Stimulated activated CD8-positive, alpha-beta memory T cell treated with anti-CD3 and anti-CD28 coated beads, Interleukin-15, amount 100 ng/mL, for 4 hours (primary cell): Measurements from ENCODE around the gene FNDC11.
"Not testable (repeated sequence)": the region's sequence is repeated elsewhere in the genome, so short reads cannot be mapped to it uniquely, and the experiment has no call there.

Experiments used
- DNase-seq, 2 donors: peaks; one replicate each; pipeline ENCODE4 v3.0.0-alpha.2; 2020; ENCODE audit warnings: low read depth in 2 of 2

Gene FNDC11

GRCh38 chr20:63553933-63554290 is at the start of gene FNDC11:
Gene FNDC11 (plus strand): TSS chr20:63554159. CDS start chr20:63555664, 1,505 bp downstream.
- DNase-seq = peak in 1 of 2 donors; percentile 48

- DNase-seq = no peak
Observed at GRCh38 chr20:63504642-63505041, 49.3 kb upstream of the FNDC11 start.

- no peak for DNase-seq
Observed at GRCh38 chr20:63505281-63505680, 48.7 kb upstream of the FNDC11 start.

- no peak for DNase-seq
Observed at GRCh38 chr20:63505723-63506122, 48.2 kb upstream of the FNDC11 start.

- DNase-seq = no peak
Observed at GRCh38 chr20:63507083-63507743, 46.7 kb upstream of the FNDC11 start.

GRCh38 chr20:63508072-63508768 is 45.7 kb upstream of the FNDC11 start:
- no peak for DNase-seq

GRCh38 chr20:63509088-63509564 is 44.8 kb upstream of the FNDC11 start:
- no peak for DNase-seq

GRCh38 chr20:63513207-63513606 is 40.8 kb upstream of the FNDC11 start:
- no peak for DNase-seq

GRCh38 chr20:63514520-63514919 is 39.4 kb upstream of the FNDC11 start:
- not testable (repeated sequence) for DNase-seq

GRCh38 chr20:63517376-63518309 is 36.3 kb upstream of the FNDC11 start:
- no peak for DNase-seq

GRCh38 chr20:63518351-63518861 is 35.6 kb upstream of the FNDC11 start:
- no peak for DNase-seq

GRCh38 chr20:63518946-63519667 is 34.9 kb upstream of the FNDC11 start:
- no peak for DNase-seq

- peak; percentile 35 to 50 for DNase-seq
Observed at GRCh38 chr20:63519668-63520503, 34.1 kb upstream of the FNDC11 start.

GRCh38 chr20:63520504-63520933 is 33.4 kb upstream of the FNDC11 start, which contains the start of gene PPDPF:
Gene PPDPF (plus strand): TSS chr20:63520765. CDS start chr20:63521309, 544 bp downstream.
- DNase-seq = peak; percentile 59 to 78

- peak; percentile 37 to 43 for DNase-seq
Observed at GRCh38 chr20:63520934-63521601, 32.9 kb upstream of the FNDC11 start.

GRCh38 chr20:63521602-63522001 is 32.4 kb upstream of the FNDC11 start:
- no peak for DNase-seq

GRCh38 chr20:63522091-63522868 is 31.7 kb upstream of the FNDC11 start:
- no peak for DNase-seq

- DNase-seq = no peak
Observed at GRCh38 chr20:63522981-63523611, 30.9 kb upstream of the FNDC11 start.
